MM.1S (cell line): ENCODE results near the gene CPXM2.
"Not testable (repeated sequence)": the region's sequence is repeated elsewhere in the genome, so short reads cannot be mapped to it uniquely, and the experiment has no call there.

Experiments used
- DNase-seq: peaks from one replicate; pipeline ENCODE4 v3.0.0-alpha.2; 2015
- H2AFZ ChIP-seq: fragments of 300-600 bp; sonication (generic); 2 replicates; pipeline ENCODE4 v1.6.0; 2016; ENCODE audit warnings: antibody characterized with exemption, low read length
- H3F3A ChIP-seq: fragments of 300-600 bp; sonication (generic); 2 replicates; pipeline ENCODE4 v1.6.1; 2016; ENCODE audit warnings: mild to moderate bottlenecking, antibody characterized with exemption, low read length, moderate library complexity, mixed read lengths; ENCODE audit not compliant: insufficient read depth
- H3K27ac ChIP-seq: fragments of 300-600 bp; sonication (generic); 2 replicates; pipeline ENCODE4 v1.5.1; 2016; ENCODE audit warnings: mild to moderate bottlenecking, low read length
- H3K27me3 ChIP-seq: fragments of 300-600 bp; sonication (generic); replicated peaks from 2 replicates; pipeline ENCODE4 v1.6.0; 2016; ENCODE audit warnings: low read length; ENCODE audit not compliant: insufficient read depth
- H3K36me3 ChIP-seq: fragments of 300-600 bp; sonication (generic); replicated peaks from 2 replicates; pipeline ENCODE4 v1.6.1; 2016; ENCODE audit warnings: mild to moderate bottlenecking, low read length, mixed read lengths; ENCODE audit not compliant: insufficient read depth
- H3K4me1 ChIP-seq: fragments of 300-600 bp; sonication (generic); 2 replicates; pipeline ENCODE4 v1.6.1; 2016; ENCODE audit warnings: low read length, mixed read lengths
- H3K4me2 ChIP-seq: fragments of 300-600 bp; sonication (generic); 2 replicates; pipeline ENCODE4 v1.6.0; 2016; ENCODE audit warnings: low read depth, low read length
- H3K4me3 ChIP-seq: fragments of 300-600 bp; sonication (generic); 2 replicates; pipeline ENCODE4 v1.5.1; 2016; ENCODE audit warnings: low read length, mixed read lengths
- H3K79me2 ChIP-seq: fragments of 300-600 bp; sonication (generic); 2 replicates; pipeline ENCODE4 v1.6.1; 2016; ENCODE audit warnings: mixed run types, low read length, mixed read lengths
- H3K9ac ChIP-seq: fragments of 300-600 bp; sonication (generic); 2 replicates; pipeline ENCODE4 v1.6.1; 2016; ENCODE audit warnings: low read length, mixed read lengths
- H3K9me2 ChIP-seq: fragments of 300-600 bp; sonication (generic); replicated peaks from 2 replicates; pipeline ENCODE4 v1.6.1; 2016; ENCODE audit warnings: mild to moderate bottlenecking, low read length, mixed read lengths; ENCODE audit not compliant: insufficient read depth
- H3K9me3 ChIP-seq: fragments of 300-600 bp; sonication (generic); replicated peaks from 2 replicates; pipeline ENCODE4 v1.6.1; 2016; ENCODE audit warnings: mild to moderate bottlenecking, low read length, mixed read lengths; ENCODE audit not compliant: insufficient read depth
- H4K20me1 ChIP-seq: fragments of 300-600 bp; sonication (generic); 2 replicates; pipeline ENCODE4 v1.6.1; 2016; ENCODE audit warnings: mild to moderate bottlenecking, low read length, moderate library complexity, mixed read lengths; ENCODE audit not compliant: insufficient read depth
- EZH2 ChIP-seq: fragments of 300-600 bp; sonication (generic); optimal IDR thresholded peaks from 2 replicates; pipeline ENCODE3; 2017; ENCODE audit warnings: low read depth, mild to moderate bottlenecking, antibody characterized with exemption, low read length, mixed read lengths
- EZH2phosphoT487 ChIP-seq: fragments of 300-600 bp; sonication (generic); IDR thresholded peaks from 2 replicates; pipeline ENCODE4 v1.6.1; 2018; ENCODE audit warnings: antibody characterized with exemption, low read length
- TF ChIP-seq, protein P1 (sequence below): fragments of 300-600 bp; sonication (generic); IDR thresholded peaks from 2 replicates; pipeline ENCODE4 v1.5.1; 2016; ENCODE audit warnings: antibody characterized with exemption, low read length, mixed read lengths

CPXM2 gene

GRCh38 chr10:123741711-123742110, 149.9 kb downstream of the CPXM2 start:
- no peaks in the 10 kb centered on the region for H3K79me2 ChIP-seq
- H3K4me3 ChIP-seq, result no peak overlapping the region
- H3K9ac ChIP-seq, result no peak overlapping the region
- H4K20me1 ChIP-seq, result no peaks in the 10 kb centered on the region
- H3K27ac ChIP-seq, result no peak overlapping the region
- no peaks in the 10 kb centered on the region for H3K9me3 ChIP-seq
- no peak for DNase-seq
- H3K4me1 ChIP-seq, result no peaks in the 10 kb centered on the region
- no peak for TF ChIP-seq EZH2phosphoT487
- TF ChIP-seq, protein P1, sequence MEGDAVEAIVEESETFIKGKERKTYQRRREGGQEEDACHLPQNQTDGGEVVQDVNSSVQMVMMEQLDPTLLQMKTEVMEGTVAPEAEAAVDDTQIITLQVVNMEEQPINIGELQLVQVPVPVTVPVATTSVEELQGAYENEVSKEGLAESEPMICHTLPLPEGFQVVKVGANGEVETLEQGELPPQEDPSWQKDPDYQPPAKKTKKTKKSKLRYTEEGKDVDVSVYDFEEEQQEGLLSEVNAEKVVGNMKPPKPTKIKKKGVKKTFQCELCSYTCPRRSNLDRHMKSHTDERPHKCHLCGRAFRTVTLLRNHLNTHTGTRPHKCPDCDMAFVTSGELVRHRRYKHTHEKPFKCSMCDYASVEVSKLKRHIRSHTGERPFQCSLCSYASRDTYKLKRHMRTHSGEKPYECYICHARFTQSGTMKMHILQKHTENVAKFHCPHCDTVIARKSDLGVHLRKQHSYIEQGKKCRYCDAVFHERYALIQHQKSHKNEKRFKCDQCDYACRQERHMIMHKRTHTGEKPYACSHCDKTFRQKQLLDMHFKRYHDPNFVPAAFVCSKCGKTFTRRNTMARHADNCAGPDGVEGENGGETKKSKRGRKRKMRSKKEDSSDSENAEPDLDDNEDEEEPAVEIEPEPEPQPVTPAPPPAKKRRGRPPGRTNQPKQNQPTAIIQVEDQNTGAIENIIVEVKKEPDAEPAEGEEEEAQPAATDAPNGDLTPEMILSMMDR, result no peak
- no peak for TF ChIP-seq EZH2
- H3K27me3 ChIP-seq, result no peaks in the 10 kb centered on the region
- H2AFZ ChIP-seq, result no peak overlapping the region
- H3F3A ChIP-seq, result no peaks in the 10 kb centered on the region
- no peaks in the 10 kb centered on the region for H3K9me2 ChIP-seq
- H3K36me3 ChIP-seq, result no peaks in the 10 kb centered on the region
- H3K4me2 ChIP-seq, result no peak overlapping the region

DNA sequence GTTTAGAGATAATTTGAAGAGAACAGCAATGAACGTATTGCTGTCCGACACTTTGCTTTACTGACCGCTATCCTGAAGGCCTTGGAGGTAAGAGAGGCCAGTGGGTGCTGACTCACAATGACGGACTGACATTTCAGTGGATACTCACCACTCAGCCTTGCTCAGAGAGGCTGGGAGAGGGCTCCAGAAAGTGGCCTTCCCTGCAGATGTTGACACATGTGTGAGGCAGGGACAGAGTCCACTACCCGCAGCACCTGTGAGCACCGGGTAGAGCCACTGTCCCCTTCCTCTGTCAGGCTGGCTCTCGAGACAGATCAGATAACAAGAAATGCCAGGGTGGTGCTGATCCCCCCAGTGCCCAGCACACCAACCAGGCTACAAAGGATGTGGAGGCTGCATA, 150.5 kb downstream of the CPXM2 start:
- Histone ChIP-seq H3K27ac (no peak overlapping the region), H3K4me2 (no peak overlapping the region), H3K9me2 (no peaks in the 10 kb centered on the region), H3F3A (no peaks in the 10 kb centered on the region), H3K4me1 (no peaks in the 10 kb centered on the region), H4K20me1 (no peaks in the 10 kb centered on the region), H2AFZ (no peak overlapping the region), H3K9me3 (0 out of 2 replicates have a peak, but pooled peaks cover 3% of the 10 kb centered on the region), H3K9ac (no peak overlapping the region), H3K4me3 (no peak overlapping the region), H3K27me3 (no peaks in the 10 kb centered on the region), H3K36me3 (no peaks in the 10 kb centered on the region), H3K79me2 (no peaks in the 10 kb centered on the region)
- DNase-seq, result no peak
- TF ChIP-seq EZH2phosphoT487 (no peak), EZH2 (no peak)
- TF ChIP-seq, protein P1, result no peak

- not testable (repeated sequence) for H3K4me3 ChIP-seq, H3K9me3 ChIP-seq, H3K9ac ChIP-seq, H2AFZ ChIP-seq, H3K27me3 ChIP-seq, H3K36me3 ChIP-seq, H3K79me2 ChIP-seq, H3F3A ChIP-seq, H3K4me1 ChIP-seq, DNase-seq, H3K9me2 ChIP-seq, H4K20me1 ChIP-seq, H3K4me2 ChIP-seq, H3K27ac ChIP-seq
These were observed 154.7 kb downstream of the CPXM2 start for GRCh38 chr10:123736917-123737316.

- H3K9ac ChIP-seq, result no peak overlapping the region
- no peaks in the 10 kb centered on the region for H3K9me3 ChIP-seq
- H3K27me3 ChIP-seq, result no peaks in the 10 kb centered on the region; the same call in 1 of the 2 replicates
- H3K4me3 ChIP-seq, result no peak overlapping the region
- H3K4me1 ChIP-seq, result no peaks in the 10 kb centered on the region
- H2AFZ ChIP-seq, result no peak overlapping the region
- H4K20me1 ChIP-seq, result no peaks in the 10 kb centered on the region
- no peak overlapping the region for H3K27ac ChIP-seq
- H3K36me3 ChIP-seq, result no peaks in the 10 kb centered on the region
- H3K79me2 ChIP-seq, result no peaks in the 10 kb centered on the region
- H3K4me2 ChIP-seq, result no peak overlapping the region
- no peaks in the 10 kb centered on the region for H3F3A ChIP-seq
- no peak for TF ChIP-seq EZH2phosphoT487
- TF ChIP-seq, protein P1, result no peak
- no peak for TF ChIP-seq EZH2
- DNase-seq, result no peak
- H3K9me2 ChIP-seq, result no peaks in the 10 kb centered on the region
These were observed 162.1 kb downstream of the CPXM2 start for GRCh38 chr10:123729523-123729922.
